GM19035 (cell line): ENCODE measurements around the gene FILIP1L.

ENCODE experiments used
- ATAC-seq: cut with Tn5 transposase; IDR thresholded peaks from one replicate; pipeline ENCODE4 v1.9.1; 2021; ENCODE audit not compliant: unreplicated experiment

Gene FILIP1L

GRCh38 chr3:100125161-100125938, 11.0 kb upstream of the FILIP1L start:
- ATAC-seq = no peak

GRCh38 chr3:100124201-100124761, 10.0 kb upstream of the FILIP1L start:
- ATAC-seq = no peak

DNA sequence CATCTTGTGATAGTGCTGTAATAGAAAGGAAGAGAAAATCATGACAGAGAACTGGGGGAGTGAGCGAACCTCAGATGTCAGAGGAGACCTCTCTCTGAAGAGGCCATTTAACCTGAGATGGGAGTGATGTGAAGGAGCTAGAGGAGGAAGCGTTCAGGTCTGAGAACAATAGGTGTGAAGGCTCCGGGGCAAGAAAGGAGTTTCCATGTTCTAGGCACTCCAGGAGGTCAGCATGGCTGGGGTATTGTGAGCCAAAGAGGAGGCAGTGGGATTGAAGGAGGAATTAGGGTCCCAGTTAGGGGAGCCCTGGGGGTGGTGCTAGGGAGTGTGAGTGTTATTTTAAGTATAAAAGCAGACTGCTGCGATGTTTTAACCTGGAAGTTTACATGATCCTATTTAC, 8.8 kb upstream of the FILIP1L start:
- no peak for ATAC-seq

DNA sequence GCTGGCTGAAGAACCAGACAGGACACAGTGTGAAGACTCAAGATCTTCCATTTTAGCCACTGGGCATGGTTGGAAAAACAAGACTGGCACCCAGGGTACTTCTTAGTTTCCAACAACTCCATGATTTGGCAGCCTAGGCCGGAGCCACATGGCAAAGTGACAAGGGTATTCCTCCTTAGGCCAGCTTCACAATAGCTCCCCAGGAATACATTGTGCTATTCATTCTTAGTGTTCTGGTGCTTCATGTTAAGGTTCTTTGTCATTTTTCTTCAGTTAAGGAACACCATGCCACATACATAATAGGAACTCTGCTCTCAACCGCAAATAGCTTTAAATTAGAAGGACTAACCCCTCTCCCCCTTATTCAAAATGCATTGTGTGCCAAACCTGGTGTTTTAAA, 8.0 kb upstream of the FILIP1L start:
- ATAC-seq = no peak

DNA sequence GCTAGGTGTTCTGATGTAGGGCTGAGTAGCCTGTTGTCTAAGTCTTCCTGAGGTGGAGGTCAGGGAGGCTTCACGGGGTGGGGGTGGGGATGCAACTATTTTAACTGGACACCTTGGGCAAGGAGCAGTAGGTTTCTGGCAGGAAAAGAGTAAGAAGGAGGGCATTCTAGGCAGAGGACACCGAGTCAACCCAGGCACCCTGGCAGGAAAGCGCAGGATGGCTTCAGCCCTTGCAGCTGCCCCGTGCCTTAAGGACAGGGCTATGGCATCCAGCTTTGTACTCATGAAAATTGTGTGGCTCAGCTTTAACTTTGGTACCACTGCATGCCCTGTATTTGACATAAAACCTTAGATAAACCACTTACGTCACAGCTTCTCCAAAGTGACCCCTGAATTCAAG, 6.4 kb upstream of the FILIP1L start:
- ATAC-seq = no peak

DNA sequence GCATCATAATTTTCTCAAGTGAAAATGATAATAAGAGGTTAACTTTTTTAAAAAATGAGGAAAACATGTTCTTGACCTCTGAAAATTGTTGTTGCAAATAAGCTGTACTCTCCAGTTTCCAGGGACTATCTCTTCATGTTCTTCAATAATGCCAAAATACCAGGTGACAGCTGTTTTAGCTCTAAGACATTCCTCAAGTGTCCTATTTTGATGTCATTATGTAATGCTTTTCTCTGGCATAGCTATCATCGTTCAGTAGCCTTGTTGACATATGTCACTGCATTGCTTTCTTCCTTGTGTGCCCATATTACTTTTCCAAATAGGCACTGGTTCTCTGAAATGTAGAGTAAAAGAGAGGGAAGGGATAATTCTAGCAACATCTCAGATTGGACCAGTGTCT, 5.7 kb upstream of the FILIP1L start:
- no peak for ATAC-seq

DNA sequence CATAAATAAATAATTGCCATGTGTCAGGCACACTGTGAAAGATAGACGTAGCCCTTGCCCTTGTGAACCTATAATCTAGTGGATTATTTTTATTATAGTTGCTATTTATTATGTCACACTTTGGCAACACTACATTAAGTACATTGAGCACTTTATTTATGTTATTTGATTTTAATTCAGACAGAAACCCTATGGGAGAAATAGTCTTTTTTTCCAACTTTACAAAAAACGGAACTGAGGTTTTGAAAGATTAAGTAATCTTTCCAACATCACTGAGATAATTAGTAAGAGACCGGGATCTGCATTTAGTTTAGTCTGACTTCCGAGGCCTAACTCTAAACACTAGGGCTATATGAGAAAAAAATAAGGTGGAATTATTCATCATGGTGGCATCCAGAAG, 2.8 kb upstream of the FILIP1L start:
- ATAC-seq = no peak

DNA sequence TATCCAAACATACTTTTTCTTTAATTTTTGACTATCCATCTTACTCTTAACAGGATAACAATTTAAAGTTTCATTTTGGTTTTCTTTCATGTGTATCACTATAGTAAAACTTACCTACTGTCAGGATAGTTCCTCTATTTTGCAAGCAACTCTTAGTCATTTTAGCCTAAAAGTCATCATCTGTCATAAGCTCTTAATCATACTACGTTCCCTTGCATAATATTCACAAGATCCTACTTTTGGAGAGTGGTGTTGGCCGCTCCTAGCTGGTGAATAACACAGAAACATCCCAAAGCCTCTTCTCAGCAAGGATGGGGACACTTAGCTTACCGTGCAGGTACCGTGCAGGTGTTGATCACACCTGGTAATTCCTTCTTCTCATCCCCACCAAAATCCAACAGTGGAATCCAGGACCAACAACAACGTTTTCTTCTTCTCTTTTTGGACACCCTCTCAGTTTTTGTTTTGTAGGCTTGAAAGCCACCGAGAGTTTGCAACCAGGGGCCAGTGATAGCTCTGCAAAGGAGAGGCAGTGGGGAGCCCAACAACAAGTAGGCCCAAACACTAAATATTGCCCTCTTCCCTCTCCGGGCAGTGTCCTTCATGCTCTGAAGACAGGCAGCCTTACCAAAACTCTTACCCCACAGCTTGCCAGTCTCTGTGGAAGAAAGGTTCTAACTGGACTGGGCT, 433 bp downstream of the FILIP1L start:
- ATAC-seq = no peak

DNA sequence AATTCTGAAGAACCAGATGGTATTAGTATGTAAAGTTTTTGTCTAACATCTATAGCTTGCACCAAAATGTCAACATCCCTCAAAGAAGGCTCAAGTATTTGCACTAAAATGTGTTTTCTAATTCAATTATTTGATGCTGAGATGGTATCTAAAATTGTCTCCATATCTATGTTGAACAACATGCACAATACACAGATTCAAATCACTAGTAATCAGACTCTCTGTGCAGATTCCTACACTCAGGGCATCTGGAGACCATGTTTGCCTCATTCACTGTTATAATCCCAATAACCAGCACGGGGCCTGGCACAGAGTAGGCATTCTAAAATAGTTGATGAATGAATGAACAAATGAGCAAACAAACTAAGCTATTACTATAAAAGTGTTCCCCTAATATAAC, 2.6 kb downstream of the FILIP1L start:
- no peak for ATAC-seq

DNA sequence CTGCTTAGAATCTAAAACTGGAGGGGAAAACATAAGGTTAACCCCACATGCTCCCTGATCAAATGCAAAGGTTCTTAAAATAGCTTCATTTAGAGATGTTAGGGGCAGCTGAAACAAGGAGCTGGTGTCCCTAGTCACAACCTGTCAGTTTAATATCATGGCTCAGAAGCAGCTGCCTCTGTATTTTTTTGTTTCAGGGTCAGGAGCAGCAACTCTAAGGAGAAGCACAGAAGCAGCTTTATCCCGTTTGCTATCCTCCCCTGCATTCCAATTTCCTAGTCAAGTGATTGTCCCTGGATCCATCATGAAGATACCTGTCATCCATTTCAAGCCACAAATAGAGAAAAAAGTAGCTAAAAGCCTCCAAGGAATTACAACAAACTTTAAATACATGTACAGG, 4.1 kb downstream of the FILIP1L start:
- ATAC-seq = no peak

GRCh38 chr3:100108464-100109079, 5.7 kb downstream of the FILIP1L start:
- no peak for ATAC-seq

GRCh38 chr3:100107221-100107814, 7.0 kb downstream of the FILIP1L start:
- no peak for ATAC-seq

DNA sequence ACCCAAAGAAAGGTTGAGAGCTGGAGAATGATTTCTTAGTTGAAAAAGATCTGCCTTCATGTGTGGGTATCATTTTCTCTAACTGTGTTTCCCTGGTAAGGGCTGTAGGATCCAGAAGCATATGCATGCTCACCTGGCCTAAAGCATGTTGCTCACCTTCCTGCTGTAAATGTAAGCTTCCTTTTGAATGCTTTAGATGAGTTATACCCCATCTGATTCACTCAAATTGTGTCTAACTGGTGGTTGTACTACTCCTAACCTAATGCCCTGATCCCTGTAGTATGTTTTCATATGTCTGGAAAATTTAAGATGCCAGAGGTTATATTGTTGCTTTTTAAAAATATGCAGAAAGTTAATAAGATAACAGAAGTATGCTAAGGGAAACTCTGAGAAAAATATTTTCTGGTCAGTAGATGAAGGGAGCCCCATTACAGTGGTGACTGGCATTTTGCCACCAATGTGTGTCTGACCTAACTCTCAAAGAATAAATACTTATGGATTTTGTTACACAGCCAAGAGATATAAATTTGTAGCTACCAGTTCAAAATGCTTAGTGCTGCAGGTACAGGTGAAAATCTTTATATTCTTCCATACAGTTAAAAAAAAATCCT, 7.7 kb downstream of the FILIP1L start:
- ATAC-seq = no peak

DNA sequence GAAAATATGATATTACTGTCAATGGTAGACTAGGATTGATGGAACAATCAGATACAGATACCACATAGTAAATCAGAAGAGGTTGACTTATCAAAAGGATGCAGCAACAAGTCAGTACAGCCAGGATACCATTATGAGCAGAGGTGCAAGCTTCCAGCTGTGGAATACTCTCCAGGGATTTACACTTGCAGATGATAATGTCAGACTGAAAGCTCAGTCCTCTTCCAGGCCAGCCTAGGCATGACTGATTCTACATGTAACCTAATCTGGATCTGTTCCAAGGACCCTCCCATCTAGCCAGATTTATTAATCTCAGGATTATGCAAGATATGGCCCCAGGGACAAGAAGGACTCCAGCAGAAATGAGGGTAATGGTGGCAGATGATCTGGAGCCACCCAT, 8.2 kb downstream of the FILIP1L start:
- no peak for ATAC-seq

- no peak for ATAC-seq
Observed at GRCh38 chr3:100105501-100105900, 8.8 kb downstream of the FILIP1L start.

- ATAC-seq = no peak
Observed at GRCh38 chr3:100104817-100105413, 9.4 kb downstream of the FILIP1L start.

DNA sequence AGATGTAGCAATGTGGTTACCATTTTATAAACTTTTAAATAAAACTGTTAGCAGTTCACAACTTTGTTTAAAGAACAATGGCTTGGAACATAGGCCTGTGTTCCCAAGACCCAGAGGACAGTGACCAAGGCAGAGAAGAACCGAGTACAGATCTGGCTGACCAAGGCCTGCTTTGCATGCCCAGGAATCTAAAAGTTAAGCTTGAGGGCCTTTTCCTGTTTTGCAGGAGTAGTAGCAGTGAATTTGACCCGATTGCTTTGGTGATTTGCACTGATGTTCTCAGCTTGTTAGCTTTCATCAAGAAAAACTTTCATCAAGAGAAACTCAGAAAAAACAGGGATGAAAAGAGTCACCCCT, 9.9 kb downstream of the FILIP1L start:
- peak; percentile 51 for ATAC-seq

DNA sequence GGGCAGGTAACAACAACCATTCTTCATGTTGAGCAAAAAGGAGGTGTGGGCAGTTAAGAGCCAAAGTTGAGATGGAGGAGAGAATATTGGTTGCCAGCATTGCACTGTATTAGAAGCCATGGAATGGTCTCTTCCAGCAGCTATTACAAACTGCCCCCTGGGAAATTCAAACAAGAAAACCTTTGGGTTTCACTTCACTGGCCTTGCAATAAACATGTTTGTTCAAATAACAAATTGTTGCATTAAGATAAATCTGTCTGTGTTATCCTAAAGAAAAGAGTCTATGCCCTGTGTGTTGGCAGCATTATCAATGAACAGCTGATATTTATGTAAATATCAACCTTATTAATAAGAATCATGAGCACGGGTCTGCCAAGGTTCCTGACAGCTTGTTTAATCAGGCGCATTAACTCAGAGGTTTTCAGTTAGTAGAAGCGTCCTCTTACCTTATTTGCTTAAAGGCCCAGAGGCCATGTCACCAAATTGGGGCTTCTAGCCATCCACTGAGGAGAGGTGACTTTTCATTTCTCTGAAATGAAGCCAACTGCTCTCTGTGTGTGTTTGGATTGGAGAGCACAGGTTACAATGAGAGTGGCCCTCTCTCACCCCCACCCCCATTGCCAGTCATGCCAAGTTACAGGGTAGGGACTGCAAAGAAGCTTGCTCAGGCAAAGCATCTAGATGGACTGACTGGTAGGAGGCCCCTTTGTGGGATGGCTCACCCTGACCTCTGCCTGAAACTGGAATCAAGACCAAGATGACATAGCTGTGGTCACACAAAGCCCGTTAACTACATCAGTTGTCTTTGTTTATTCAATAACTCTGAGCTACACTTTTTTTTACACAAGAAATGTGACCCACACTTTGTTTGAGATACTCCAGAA, 10.5 kb downstream of the FILIP1L start:
- ATAC-seq = peak; percentile 86

DNA sequence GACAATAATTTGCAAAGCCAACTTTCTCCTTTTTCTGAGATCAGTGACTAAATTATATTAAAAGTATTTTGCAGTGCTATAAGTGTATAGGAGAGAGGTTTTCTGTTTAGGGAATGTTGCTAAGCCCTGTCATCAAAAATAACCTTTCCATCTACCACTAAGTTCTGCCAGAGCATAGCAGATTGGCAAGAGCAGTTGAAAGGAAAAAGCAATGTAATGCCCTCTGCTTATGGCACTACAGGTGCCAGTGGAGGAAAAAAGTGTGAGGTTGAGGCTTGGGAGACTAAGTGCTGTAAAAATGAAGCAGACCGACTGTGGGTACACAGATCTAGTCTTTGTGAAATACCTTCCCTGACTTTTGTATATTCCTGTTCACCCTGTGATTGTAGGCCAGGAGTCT, 11.5 kb downstream of the FILIP1L start:
- no peak for ATAC-seq

DNA sequence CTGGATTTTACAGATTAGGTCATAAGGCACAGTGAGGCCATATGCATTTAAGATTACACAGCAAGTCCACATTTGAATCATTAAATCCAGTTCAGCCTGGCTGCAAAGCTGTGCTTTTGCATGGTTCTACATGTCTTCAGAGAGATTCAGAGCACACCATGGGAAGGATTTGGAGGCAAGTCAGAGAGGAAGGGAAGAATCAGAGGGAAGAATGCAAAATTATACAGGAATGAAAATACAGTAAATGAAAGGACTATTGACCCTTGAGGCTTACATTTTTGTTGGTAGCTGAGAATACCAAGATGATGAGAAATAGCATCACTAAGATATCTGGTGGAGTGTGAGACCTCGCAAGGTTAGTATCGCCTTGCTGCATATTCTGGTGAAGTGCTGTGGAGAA, 13.9 kb downstream of the FILIP1L start:
- ATAC-seq = no peak
